ENCODE data around the gene GALNT9.
"Not testable (repeated sequence)": the region's sequence is repeated elsewhere in the genome, so short reads cannot be mapped to it uniquely, and the experiment has no call there.

GALNT9 gene

GRCh38 chr12:132199526-132200319 is 129.7 kb downstream of the GALNT9 start:
- no peak for DNase-seq (ENCODE audit: low read depth)
- H3K4me3 ChIP-seq (ENCODE audit: control insufficient read depth, low read depth, low read length), result no peak overlapping the region
- no peak for TF ChIP-seq CTCF (conservative IDR thresholded peaks at IDR 0.05; ENCODE audit: control insufficient read depth, insufficient read depth, low read depth, low read length)

- no peak for TF ChIP-seq CTCF (conservative IDR thresholded peaks at IDR 0.05; ENCODE audit: control insufficient read depth, insufficient read depth, low read depth, low read length)
- DNase-seq (ENCODE audit: low read depth), result no peak
- H3K4me3 ChIP-seq (ENCODE audit: control insufficient read depth, low read depth, low read length), result no peak overlapping the region
Observed at GRCh38 chr12:132199101-132199500, 130.3 kb downstream of the GALNT9 start.

DNA sequence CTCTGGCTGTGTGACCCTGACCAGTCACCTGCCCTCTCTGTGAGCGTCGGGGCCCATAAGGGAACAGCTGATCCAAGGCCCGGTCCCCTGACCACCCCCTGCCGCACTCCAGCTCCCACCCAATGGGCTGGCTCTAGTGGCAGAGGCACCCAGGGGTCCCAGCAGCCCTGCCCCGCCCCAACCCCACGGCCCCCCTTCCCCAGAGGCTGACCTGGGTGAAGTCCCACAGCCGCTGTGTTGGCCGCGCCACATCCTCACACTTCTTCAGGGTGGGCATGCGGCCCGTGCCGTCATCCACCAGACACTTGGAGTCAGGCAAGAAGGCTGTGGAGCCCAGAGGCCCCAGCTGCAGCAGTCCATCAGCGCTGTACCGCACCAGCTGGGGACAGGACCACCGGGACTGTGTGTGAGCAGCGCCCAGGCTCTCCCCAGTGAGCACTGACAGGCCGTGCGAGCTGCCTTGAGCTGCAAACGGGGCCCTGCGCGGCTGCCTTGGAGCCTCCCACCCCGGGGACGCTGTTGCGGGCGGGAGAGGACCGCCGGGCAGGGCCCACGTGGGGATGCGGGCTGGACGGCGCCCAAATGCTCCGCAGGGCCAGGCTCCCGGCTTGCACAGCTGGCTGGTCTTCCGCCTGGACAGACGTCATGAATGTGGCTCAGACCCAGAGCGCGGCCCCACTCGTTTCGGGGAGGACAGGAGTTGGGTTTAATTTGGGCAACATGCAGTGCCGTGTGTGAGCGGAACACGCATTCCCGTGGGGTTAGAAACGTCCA is 131.6 kb downstream of the GALNT9 start:
- no peak for TF ChIP-seq CTCF (conservative IDR thresholded peaks at IDR 0.05; ENCODE audit: control insufficient read depth, insufficient read depth, low read depth, low read length)
- peak; percentile 28 for DNase-seq (ENCODE audit: low read depth)
- H3K4me3 ChIP-seq (ENCODE audit: control insufficient read depth, low read depth, low read length), result no peak overlapping the region

DNA sequence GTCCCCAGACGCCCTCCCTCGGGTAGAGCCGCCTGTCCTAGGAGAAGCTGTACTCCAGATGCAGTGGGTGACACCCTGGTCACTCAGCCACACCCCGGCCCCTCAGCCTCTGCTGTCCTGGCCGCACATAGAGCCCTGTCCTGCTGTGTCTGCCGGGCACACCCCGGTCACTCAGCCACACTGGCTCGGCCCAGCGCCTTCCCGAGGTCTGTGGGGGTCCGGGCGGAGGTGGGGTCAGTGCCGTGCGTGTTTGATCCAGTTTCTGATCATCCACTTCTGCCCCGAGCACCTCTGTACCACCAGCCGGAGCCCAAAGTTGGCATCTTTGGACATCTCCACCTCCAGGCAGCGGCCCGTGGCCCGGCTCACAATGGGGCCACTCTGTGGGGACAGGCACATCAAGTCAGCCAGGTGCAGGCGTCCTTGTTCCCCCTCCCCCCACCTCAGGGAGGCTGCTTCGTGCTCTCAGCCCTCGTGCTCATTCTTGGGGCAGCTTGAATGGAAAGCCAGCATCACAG is 132.5 kb downstream of the GALNT9 start:
- no peak for DNase-seq (ENCODE audit: low read depth)
- no peak for TF ChIP-seq CTCF (conservative IDR thresholded peaks at IDR 0.05; ENCODE audit: control insufficient read depth, insufficient read depth, low read depth, low read length)
- H3K4me3 ChIP-seq (ENCODE audit: control insufficient read depth, low read depth, low read length), result no peak overlapping the region

- TF ChIP-seq CTCF (conservative IDR thresholded peaks at IDR 0.05; ENCODE audit: control insufficient read depth, insufficient read depth, low read depth, low read length), result no peak
- H3K4me3 ChIP-seq (ENCODE audit: control insufficient read depth, low read depth, low read length), result no peak overlapping the region
- peak; percentile 49 for DNase-seq (ENCODE audit: low read depth)
Observed at GRCh38 chr12:132196038-132196872, 133.1 kb downstream of the GALNT9 start.

DNA sequence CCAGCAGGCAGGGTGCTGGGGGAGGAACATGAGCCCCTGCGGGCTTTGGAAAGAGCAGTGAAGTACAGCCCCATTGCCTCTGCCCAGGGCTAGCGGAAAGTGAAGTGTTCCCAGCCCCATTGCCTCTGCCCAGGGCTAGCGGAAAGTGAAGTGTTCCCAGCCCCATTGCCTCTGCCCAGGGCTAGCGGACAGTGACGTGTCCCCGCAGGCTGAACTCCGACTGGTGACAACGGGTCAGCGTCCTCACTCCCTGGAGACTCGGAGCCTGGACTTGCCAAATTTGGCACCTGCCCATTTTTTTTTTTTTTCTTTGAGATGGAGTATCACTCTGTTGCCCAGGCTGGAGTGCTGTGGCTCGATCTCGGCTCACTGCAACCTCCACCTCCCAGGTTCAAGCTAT is 134.1 kb downstream of the GALNT9 start:
- DNase-seq (ENCODE audit: low read depth), result not testable (repeated sequence)

More for the DNA sequence above, 134.1 kb downstream of the GALNT9 start:
- not testable (repeated sequence) for H3K4me3 ChIP-seq (ENCODE audit: control insufficient read depth, low read depth, low read length)

Measured in fibroblast of mammary gland (primary cell).